Heart left ventricle (tissue), 16 donors: ENCODE data around the gene CHAD. TPM values are rescaled to one million over a fixed set of nuclear protein-coding genes. Genes with fewer than 3 reads are reported as not detected.

Experiments used
- ATAC-seq, 4 donors: fragments of 200-7000 bp; cut with Tn5 transposase; one replicate each; pipeline ENCODE4 v1.9.1; 2020 to 2022; ENCODE audit warnings: moderate library complexity in 4 of 4, mild to moderate bottlenecking in 3 of 4, moderate number of reproducible peaks in 1 of 4
- DNase-seq, 5 donors: peaks; one replicate each; pipeline ENCODE4 v3.0.0-alpha.2; 2020
- H3K27ac ChIP-seq, 12 donors: fragments of 200-600 bp; sonication (generic) in 4 of 12; one replicate each; pipeline versions ENCODE4 v1.5.0 to v1.8.0; 2016 to 2022; ENCODE audit warnings: mild to moderate bottlenecking in 2 of 12
- H3K27me3 ChIP-seq, 9 donors: fragments of 200-600 bp; sonication (generic) in 2 of 9; one replicate each; pipeline versions ENCODE4 v1.5.1 to v1.8.0; 2016 to 2022; ENCODE audit warnings: mild to moderate bottlenecking in 3 of 9
- H3K36me3 ChIP-seq, 9 donors: fragments of 200-600 bp; sonication (generic) in 2 of 9; one replicate each; pipeline versions ENCODE4 v1.5.0 to v1.8.0; 2018 to 2022; ENCODE audit warnings: mild to moderate bottlenecking in 2 of 9
- H3K4me1 ChIP-seq, 12 donors: fragments of 200-600 bp; sonication (generic) in 4 of 12; one replicate each; pipeline versions ENCODE4 v1.5.0 to v1.8.0; 2016 to 2022; ENCODE audit warnings: mild to moderate bottlenecking in 3 of 12
- H3K4me3 ChIP-seq, 12 donors: fragments of 200-600 bp; sonication (generic) in 4 of 12; one replicate each; pipeline versions ENCODE4 v1.5.0 to v1.8.0; 2017 to 2022; ENCODE audit warnings: mild to moderate bottlenecking in 9 of 12, moderate library complexity in 4 of 12
- H3K9me3 ChIP-seq, 12 donors: fragments of 200-600 bp; sonication (generic) in 4 of 12; one replicate each; pipeline versions ENCODE4 v1.5.0 to v1.8.0; 2016 to 2022; ENCODE audit warnings: mild to moderate bottlenecking in 1 of 12
- CTCF ChIP-seq, 12 donors: fragments of 200-600 bp; sonication (generic) in 4 of 12; IDR thresholded peaks; one replicate each; pipeline versions ENCODE4 v1.5.0 to v1.8.0; 2018 to 2022; ENCODE audit warnings: antibody characterized with exemption in 12 of 12, mild to moderate bottlenecking in 5 of 12
- POLR2A ChIP-seq, 2 donors: fragments of 450-650 bp; IDR thresholded peaks; one replicate each; pipeline ENCODE4 v1.6.1; 2017; ENCODE audit warnings: antibody characterized with exemption in 2 of 2, mild to moderate bottlenecking in 2 of 2, moderate library complexity in 2 of 2
- WGBS, 4 donors: extraction: QIAGEN DNeasy Blood & Tissue Kit in 2 of 4; methylation state at CpG; one replicate each; pipeline versions ENCODE4 v1.1.5 to v1.1.7; 2013 to 2018; 5-methylcytosine and 5-hydroxymethylcytosine counted together
- intact Hi-C, 10 donors: fragments of 100-400 bp; cut with DNase I; formaldehyde crosslinking; loops; one replicate each; pipeline versions ENCODE4 v1.11.1 to v1.14.2; 2022
- polyA plus RNA-seq, 2 donors: library from polyadenylated mRNA; stranded (reverse); fragments of 200-250 nt; gene quantifications; one replicate each; pipeline ENCODE4 v1.2.3, GENCODE V29; 2013
- total RNA-seq, 9 donors: library from RNA; depleted of rRNA in 2 of 9; stranded (reverse); fragments of >200 nt in 2 of 9; fragmentation: NEBNext Ultra II Directional in 3 of 9; extraction: Animal tissue kit (Norgen Biotek cat#: 25700) in 3 of 9; gene quantifications; one replicate each; pipeline versions ENCODE4 v1.1.0 to v1.2.4, GENCODE V29; 2016 to 2023
- donor health status: ischemic (EF 13 %, LVEDD 7.1; RV severe dilation, severe dysfunction).
- donor health status: healthy with polysubstance abuse.
- donor health status: DM: no; HTN: yes; CAD: no.
- donor health status: DM: no; HTN: no; CAD: no.
- donor health status: ischemic (EF 25% LVEDD 6.9; RV normal size, moderate dysfunction).
- donor health status: ischemic (EF 25% LVEDD 5.7; RV mildly dilated, moderate dysfunction).
- donor health status: healthy.
- donor health status: DM: yes; HTN: yes; CAD: no.
- donor health status: ischemic (EF 35%, LVEDD 5.7; RV mildly dilated, moderate dysfunction).
- donor health status: nonischemic (EF 11% LVEDD 7.7; RV severe dilation, severe dysfunction).
- donor health status: DM: yes; HTN: yes; CAD: no.
- donor health status: PGD.
- donor health status: ischemic (EF 29% LVEDD 5.4; RV normal size, mild dysfunction).
- donor health status: nonischemic (EF 23%, LVEDD 6.1; RV moderate dilation, normal function).

CHAD gene
- total and polyA plus RNA-seq, 11 donors: 0.15 to 0.27 (median 0.15) TPM; not detected in 8

- intact Hi-C loops: no loop called here
- Histone ChIP-seq H3K36me3 (peaks cover 0 to 6% (median 0%) of the 10 kb centered on the region in 9 donors), H3K27me3 (no peaks in the 10 kb centered on the region), H3K4me1 (peaks cover 0 to 22% (median 9%) of the 10 kb centered on the region in 12 donors), H3K27ac (peak overlapping the region in 4 of 12 donors; percentile 1 to 30 (median 14)), H3K4me3 (no peak overlapping the region), H3K9me3 (no peaks in the 10 kb centered on the region)
- no peak for DNase-seq
- 11 to 26% (median 19%) methylated on average over 3 of the region's 3 CpGs for WGBS, 4 donors
- peak in 2 of 4 donors; percentile 60 to 77 for ATAC-seq
- TF ChIP-seq POLR2A (IDR thresholded peaks at IDR 0.05) (no peak), CTCF (IDR thresholded peaks at IDR 0.05) (no peak)
These were observed 25.1 kb downstream of the CHAD start for GRCh38 chr17:50443505-50443974.

GRCh38 chr17:50440838-50441829 lies 27.5 kb downstream of the CHAD start:
- DNase-seq (no peak), ATAC-seq (peak in 1 of 4 donors; percentile 30)
- intact Hi-C loops: no loop called here
- H3K27me3 ChIP-seq: no peaks in the 10 kb centered on the region
- WGBS, 4 donors: 81 to 86% (median 84%) methylated on average over 9 to 10 of the region's 10 CpGs
- no peaks in the 10 kb centered on the region for H3K9me3 ChIP-seq
- no peak overlapping the region for H3K27ac ChIP-seq
- TF ChIP-seq CTCF (IDR thresholded peaks at IDR 0.05) (no peak), POLR2A (IDR thresholded peaks at IDR 0.05) (no peak)
- no peak overlapping the region for H3K4me3 ChIP-seq
- peaks cover 0 to 16% (median 8%) of the 10 kb centered on the region in 12 donors for H3K4me1 ChIP-seq
- H3K36me3 ChIP-seq: peaks cover 0 to 6% (median 0%) of the 10 kb centered on the region in 9 donors

GRCh38 chr17:50440172-50440837 lies 28.4 kb downstream of the CHAD start:
- 70 to 86% (median 78%) methylated on average over 3 to 4 of the region's 4 CpGs for WGBS, 4 donors
- Histone ChIP-seq H3K27ac (no peak overlapping the region), H3K9me3 (no peaks in the 10 kb centered on the region), H3K4me1 (peaks cover 0 to 16% (median 8%) of the 10 kb centered on the region in 12 donors), H3K27me3 (no peaks in the 10 kb centered on the region), H3K36me3 (peaks cover 0 to 6% (median 0%) of the 10 kb centered on the region in 9 donors), H3K4me3 (no peak overlapping the region)
- ATAC-seq (peak in 1 of 4 donors; percentile 33), DNase-seq (no peak)
- intact Hi-C loops: no loop called here
- TF ChIP-seq POLR2A (IDR thresholded peaks at IDR 0.05) (no peak), CTCF (IDR thresholded peaks at IDR 0.05) (no peak)

GRCh38 chr17:50439008-50439407 lies 29.7 kb downstream of the CHAD start:
- Histone ChIP-seq H3K36me3 (peaks cover 0 to 6% (median 0%) of the 10 kb centered on the region in 9 donors), H3K9me3 (no peaks in the 10 kb centered on the region), H3K4me1 (peaks cover 0 to 12% (median 7%) of the 10 kb centered on the region in 12 donors), H3K27me3 (no peaks in the 10 kb centered on the region), H3K4me3 (no peak overlapping the region), H3K27ac (no peak overlapping the region)
- ATAC-seq (no peak), DNase-seq (no peak)
- TF ChIP-seq POLR2A (IDR thresholded peaks at IDR 0.05): no peak
- TF ChIP-seq CTCF (IDR thresholded peaks at IDR 0.05): no peak
- 91 to 96% (median 94%) methylated on average over 4 of the region's 4 CpGs for WGBS, 4 donors
- intact Hi-C loops: no loop called here
